ENCODE results near the gene HP. TPM values are rescaled to one million over a fixed set of nuclear protein-coding genes. Genes with fewer than 3 reads are reported as not detected.
"Not testable (repeated sequence)": the region's sequence is repeated elsewhere in the genome, so short reads cannot be mapped to it uniquely, and the experiment has no call there.

HP gene
- total RNA-seq, 4 donors from 2014 or later, result 1.1 to 6.1 (median 1.3) TPM; not detected in 1

DNA sequence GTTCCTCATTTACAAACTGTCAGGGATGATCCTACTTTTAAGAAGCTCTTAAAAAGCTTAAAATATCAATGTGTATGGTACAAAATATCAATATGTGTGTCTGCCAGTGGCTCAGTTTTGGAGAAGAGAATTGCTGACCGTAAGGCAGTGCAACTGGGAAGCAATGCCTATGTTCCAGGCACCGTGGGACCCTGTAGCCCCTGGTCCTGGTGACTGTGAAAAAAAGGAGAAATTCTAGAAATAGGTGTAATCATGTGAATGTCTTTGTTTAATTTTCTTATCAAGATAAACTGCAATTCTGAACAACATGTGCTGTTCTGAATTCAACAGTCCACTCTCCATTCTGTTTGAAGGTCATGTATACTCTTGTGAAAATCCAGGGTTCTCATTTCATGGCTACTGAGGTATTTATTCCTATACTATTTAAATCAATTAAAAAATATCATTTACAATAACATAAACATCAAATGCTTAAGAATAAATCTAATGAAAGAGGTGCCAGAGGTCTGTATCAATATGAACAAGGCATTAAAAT lies 9.4 kb upstream of the HP start:
- H3K27me3 ChIP-seq, result no peaks in the 10 kb centered on the region
- no peak overlapping the region for H3K27ac ChIP-seq (replicated peaks in 1 of 4)
- WGBS, result 62% methylated on average over 2 of the region's 2 CpGs
- TF ChIP-seq POLR2A (IDR thresholded peaks at IDR 0.05; ENCODE audit: low read depth), result no peak
- no peak for TF ChIP-seq EP300 (IDR thresholded peaks at IDR 0.05)
- no peak for TF ChIP-seq POLR2AphosphoS5 (IDR thresholded peaks at IDR 0.05)
- TF ChIP-seq, protein P1, sequence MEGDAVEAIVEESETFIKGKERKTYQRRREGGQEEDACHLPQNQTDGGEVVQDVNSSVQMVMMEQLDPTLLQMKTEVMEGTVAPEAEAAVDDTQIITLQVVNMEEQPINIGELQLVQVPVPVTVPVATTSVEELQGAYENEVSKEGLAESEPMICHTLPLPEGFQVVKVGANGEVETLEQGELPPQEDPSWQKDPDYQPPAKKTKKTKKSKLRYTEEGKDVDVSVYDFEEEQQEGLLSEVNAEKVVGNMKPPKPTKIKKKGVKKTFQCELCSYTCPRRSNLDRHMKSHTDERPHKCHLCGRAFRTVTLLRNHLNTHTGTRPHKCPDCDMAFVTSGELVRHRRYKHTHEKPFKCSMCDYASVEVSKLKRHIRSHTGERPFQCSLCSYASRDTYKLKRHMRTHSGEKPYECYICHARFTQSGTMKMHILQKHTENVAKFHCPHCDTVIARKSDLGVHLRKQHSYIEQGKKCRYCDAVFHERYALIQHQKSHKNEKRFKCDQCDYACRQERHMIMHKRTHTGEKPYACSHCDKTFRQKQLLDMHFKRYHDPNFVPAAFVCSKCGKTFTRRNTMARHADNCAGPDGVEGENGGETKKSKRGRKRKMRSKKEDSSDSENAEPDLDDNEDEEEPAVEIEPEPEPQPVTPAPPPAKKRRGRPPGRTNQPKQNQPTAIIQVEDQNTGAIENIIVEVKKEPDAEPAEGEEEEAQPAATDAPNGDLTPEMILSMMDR (IDR thresholded peaks at IDR 0.05), result no peak
- no peak overlapping the region for H3K4me3 ChIP-seq
- H3K4me1 ChIP-seq, result no peaks in the 10 kb centered on the region
- H3K36me3 ChIP-seq, result peaks cover 16 to 36% (median 28%) of the 10 kb centered on the region in 4 donors
- intact Hi-C loops (cut with DNase I), result no loop called here
- no peaks in the 10 kb centered on the region for H3K9me3 ChIP-seq
- no peak for DNase-seq (ENCODE audit: extremely low spot score)

DNA sequence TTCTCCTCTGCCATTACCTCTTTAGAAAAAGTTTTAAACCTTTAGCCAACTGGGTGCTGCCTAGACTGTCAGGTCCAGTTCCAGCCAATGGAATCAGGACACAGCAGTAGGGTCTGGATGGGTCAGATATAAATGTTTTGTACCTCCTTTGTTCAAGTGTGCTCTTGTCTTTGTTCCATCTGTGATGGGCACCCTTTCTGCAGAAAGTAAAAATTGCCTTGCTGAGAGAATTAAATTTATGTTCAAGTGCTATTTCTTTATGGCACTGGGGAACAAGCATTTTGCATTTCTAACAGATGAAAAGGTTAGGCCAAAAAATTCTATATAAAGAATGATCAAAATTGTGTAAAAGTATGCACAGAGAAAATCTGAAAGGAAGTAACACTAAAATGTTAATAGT lies 5.2 kb upstream of the HP start:
- Histone ChIP-seq H3K27ac (replicated peaks in 1 of 4) (no peak overlapping the region), H3K4me1 (no peaks in the 10 kb centered on the region), H3K27me3 (no peaks in the 10 kb centered on the region), H3K4me3 (no peak overlapping the region), H3K36me3 (peaks cover 0 to 2% (median 2%) of the 10 kb centered on the region in 4 donors), H3K9me3 (no peaks in the 10 kb centered on the region)
- TF ChIP-seq EP300 (IDR thresholded peaks at IDR 0.05), result no peak
- TF ChIP-seq, protein P1 (IDR thresholded peaks at IDR 0.05), result no peak
- TF ChIP-seq POLR2A (IDR thresholded peaks at IDR 0.05; ENCODE audit: low read depth), result no peak
- no peak for TF ChIP-seq POLR2AphosphoS5 (IDR thresholded peaks at IDR 0.05)
- intact Hi-C loops (cut with DNase I), result no loop called here
- no peak for DNase-seq (ENCODE audit: extremely low spot score)

DNA sequence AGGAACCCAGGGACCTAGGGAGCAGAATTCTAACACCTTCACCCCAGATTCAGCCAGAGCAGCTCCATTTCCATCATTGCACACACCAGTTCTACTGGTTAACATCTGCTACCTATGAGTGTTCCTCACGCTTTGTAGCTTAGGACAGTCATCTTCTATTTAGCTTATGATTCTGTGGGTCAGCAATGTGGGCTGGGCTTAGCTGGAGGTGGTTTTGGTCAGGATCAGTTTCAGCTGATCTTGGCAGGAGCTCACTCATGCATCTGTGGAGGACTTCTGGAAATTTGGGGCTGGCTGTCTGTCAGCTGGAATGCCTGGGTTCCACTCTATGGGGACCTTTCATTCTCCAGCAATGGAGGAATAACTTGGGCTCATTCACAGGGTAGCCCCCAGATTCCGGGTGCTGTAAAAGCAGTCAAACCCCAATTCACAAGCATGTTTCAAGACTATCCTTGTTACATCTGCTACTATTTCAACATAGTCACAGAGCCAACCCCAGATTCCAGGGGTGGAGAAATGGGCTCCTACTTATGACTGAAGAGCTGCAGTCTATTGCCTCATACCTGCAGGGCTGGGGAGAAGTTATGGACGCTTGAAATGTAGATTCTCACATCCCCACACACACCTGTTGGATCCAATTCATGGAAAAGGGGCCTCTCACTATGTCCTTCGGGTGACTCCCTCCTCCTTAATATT lies 3.4 kb upstream of the HP start:
- H3K4me3 ChIP-seq, result no peak overlapping the region
- intact Hi-C loops (cut with DNase I), result no loop called here
- H3K9me3 ChIP-seq, result no peaks in the 10 kb centered on the region
- no peak for DNase-seq (ENCODE audit: extremely low spot score)
- no peaks in the 10 kb centered on the region for H3K4me1 ChIP-seq
- H3K27ac ChIP-seq (replicated peaks in 1 of 4), result no peak overlapping the region
- WGBS, result 88% methylated on average over 3 of the region's 4 CpGs
- no peak for TF ChIP-seq POLR2AphosphoS5 (IDR thresholded peaks at IDR 0.05)
- TF ChIP-seq POLR2A (IDR thresholded peaks at IDR 0.05; ENCODE audit: low read depth), result no peak
- no peak for TF ChIP-seq EP300 (IDR thresholded peaks at IDR 0.05)
- TF ChIP-seq, protein P1 (IDR thresholded peaks at IDR 0.05), result no peak
- H3K36me3 ChIP-seq, result no peaks in the 10 kb centered on the region
- no peaks in the 10 kb centered on the region for H3K27me3 ChIP-seq

DNA sequence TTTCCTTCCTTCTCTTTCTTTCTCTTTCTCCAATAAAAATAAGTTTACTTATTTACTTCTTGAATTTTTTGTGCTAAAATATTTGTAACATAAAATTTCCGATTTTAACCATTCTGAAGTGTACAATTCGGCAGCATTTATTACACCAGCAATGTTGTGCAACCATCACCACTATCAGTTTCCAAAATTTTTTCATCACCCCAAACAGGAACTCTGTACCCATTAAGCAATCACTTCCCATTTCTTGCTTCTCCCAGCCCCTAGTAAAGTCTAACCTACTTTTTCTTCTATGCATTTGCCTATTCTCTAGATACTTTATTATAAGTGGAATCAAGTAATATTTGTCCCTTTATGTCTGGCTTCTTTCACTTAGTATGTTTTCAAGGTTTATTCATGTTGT lies 2.5 kb upstream of the HP start:
- Histone ChIP-seq H3K4me1 (no peaks in the 10 kb centered on the region), H3K4me3 (no peak overlapping the region), H3K27me3 (no peaks in the 10 kb centered on the region), H3K27ac (replicated peaks in 1 of 4) (no peak overlapping the region), H3K9me3 (no peaks in the 10 kb centered on the region), H3K36me3 (no peaks in the 10 kb centered on the region)
- DNase-seq (ENCODE audit: extremely low spot score), result no peak
- 80% methylated on average over 2 of the region's 2 CpGs for WGBS
- TF ChIP-seq POLR2AphosphoS5 (IDR thresholded peaks at IDR 0.05), result no peak
- intact Hi-C loops (cut with DNase I), result no loop called here

DNA sequence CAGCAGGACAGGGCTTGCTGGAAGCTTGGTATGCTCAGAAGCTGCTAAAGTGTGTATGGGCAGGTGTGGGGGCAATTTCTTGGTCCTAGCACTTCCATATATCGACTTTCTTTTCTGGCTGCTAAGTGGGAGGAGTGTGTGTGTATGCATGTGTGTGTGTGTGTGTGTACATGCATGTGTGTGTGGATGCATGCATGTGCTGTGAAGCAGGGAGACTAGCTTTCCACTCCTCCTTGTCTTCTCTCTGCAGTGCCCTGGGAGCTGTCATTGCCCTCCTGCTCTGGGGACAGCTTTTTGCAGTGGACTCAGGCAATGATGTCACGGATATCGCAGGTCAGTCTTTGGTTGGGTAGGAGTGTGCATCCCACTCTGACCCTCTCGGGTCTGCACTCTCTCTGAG lies 1.6 kb downstream of the HP start:
- Histone ChIP-seq H3K27me3 (no peaks in the 10 kb centered on the region), H3K36me3 (no peaks in the 10 kb centered on the region), H3K4me3 (no peak overlapping the region), H3K4me1 (no peaks in the 10 kb centered on the region), H3K9me3 (no peaks in the 10 kb centered on the region), H3K27ac (replicated peaks in 1 of 4) (no peak overlapping the region)
- no peak for DNase-seq (ENCODE audit: extremely low spot score)
- intact Hi-C loops (cut with DNase I), result no loop called here
- TF ChIP-seq EP300 (IDR thresholded peaks at IDR 0.05) (no peak), POLR2A (IDR thresholded peaks at IDR 0.05; ENCODE audit: low read depth) (no peak), POLR2AphosphoS5 (IDR thresholded peaks at IDR 0.05) (no peak)
- TF ChIP-seq, protein P1 (IDR thresholded peaks at IDR 0.05), result no peak
- WGBS, result 74% methylated on average over 4 of the region's 4 CpGs

DNA sequence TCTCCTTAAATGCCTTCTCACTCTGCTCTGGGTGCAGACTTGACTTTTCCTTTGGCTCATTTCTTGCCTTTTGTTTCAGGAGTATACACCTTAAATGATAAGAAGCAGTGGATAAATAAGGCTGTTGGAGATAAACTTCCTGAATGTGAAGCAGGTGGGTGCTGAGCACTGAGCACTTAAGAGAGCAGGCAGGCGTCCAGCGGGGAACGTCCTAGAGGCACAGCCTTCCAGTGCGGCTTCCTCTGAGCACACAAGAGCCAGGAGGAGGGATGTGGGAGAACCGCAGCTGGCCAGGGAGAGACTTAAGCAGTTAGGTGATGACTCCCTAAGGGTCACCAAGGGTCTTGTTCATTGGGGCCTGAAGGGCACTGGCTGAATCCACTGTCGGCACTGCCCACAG lies 3.0 kb downstream of the HP start:
- intact Hi-C loops (cut with DNase I); H3K4me1 ChIP-seq; H3K9me3 ChIP-seq; DNase-seq (ENCODE audit: extremely low spot score); H3K4me3 ChIP-seq; H3K27me3 ChIP-seq; H3K27ac ChIP-seq (replicated peaks in 1 of 4); H3K36me3 ChIP-seq: not testable (repeated sequence)
- 90% methylated on average over 2 of the region's 6 CpGs for WGBS

DNA sequence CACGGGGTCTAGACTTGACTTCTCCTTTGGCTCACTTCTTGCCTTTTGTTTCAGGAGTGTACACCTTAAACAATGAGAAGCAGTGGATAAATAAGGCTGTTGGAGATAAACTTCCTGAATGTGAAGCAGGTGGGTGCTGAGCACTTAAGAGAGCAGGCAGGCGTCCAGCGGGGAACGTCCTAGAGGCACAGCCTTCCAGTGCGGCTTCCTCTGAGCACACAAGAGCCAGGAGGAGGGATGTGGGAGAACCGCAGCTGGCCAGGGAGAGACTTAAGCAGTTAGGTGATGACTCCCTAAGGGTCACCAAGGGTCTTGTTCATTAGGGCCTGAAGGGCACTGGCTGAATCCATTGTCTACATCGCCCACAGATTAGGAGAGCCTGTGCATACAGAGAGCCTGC lies 4.8 kb downstream of the HP start:
- WGBS, result 91% methylated on average over 7 of the region's 7 CpGs
- H3K9me3 ChIP-seq; H3K4me1 ChIP-seq; H3K27ac ChIP-seq (replicated peaks in 1 of 4); H3K27me3 ChIP-seq; DNase-seq (ENCODE audit: extremely low spot score); H3K36me3 ChIP-seq; H3K4me3 ChIP-seq; intact Hi-C loops (cut with DNase I): not testable (repeated sequence)

All from esophagus muscularis mucosa (tissue), 4 donors.